ENCODE results near the gene CRY1.

CRY1 gene

GRCh38 chr12:106982229-106982628, 111.1 kb downstream of the CRY1 start:
- H3K36me3 ChIP-seq (ENCODE audit: low read length): peaks cover 5% of the 10 kb centered on the region; the same call in 1 of the 2 replicates
- H3K9ac ChIP-seq (ENCODE audit: low read length): no peak overlapping the region
- H3F3A ChIP-seq (ENCODE audit: insufficient read depth): no peaks in the 10 kb centered on the region
- H4K20me1 ChIP-seq (ENCODE audit: low read depth, low read length): no peaks in the 10 kb centered on the region
- H3K27ac ChIP-seq (ENCODE audit: low read depth, low read length): no peak overlapping the region
- no peaks in the 10 kb centered on the region for H3K27me3 ChIP-seq (ENCODE audit: low read length)
- H3K9me3 ChIP-seq (ENCODE audit: insufficient read depth, low read length): no peaks in the 10 kb centered on the region
- TF ChIP-seq CTCF (IDR thresholded peaks at IDR 0.05; ENCODE audit: insufficient read depth, low read length, poor library complexity, severe bottlenecking): no peak
- TF ChIP-seq EZH2phosphoT487 (conservative IDR thresholded peaks at IDR 0.05; ENCODE audit: low read length): no peak
- H3K9me2 ChIP-seq (replicated peaks; ENCODE audit: insufficient read depth, low read length): no peaks in the 10 kb centered on the region
- H3K79me2 ChIP-seq (ENCODE audit: insufficient read depth, low read length): no peaks in the 10 kb centered on the region
- H2AFZ ChIP-seq (ENCODE audit: low read depth, low read length, severe bottlenecking): no peak overlapping the region
- no peak overlapping the region for H3K4me3 ChIP-seq (ENCODE audit: insufficient read depth, low read length, poor library complexity, severe bottlenecking)
- no peak overlapping the region for H3K4me2 ChIP-seq (ENCODE audit: low read depth, low read length, poor library complexity, severe bottlenecking)

GRCh38 chr12:106981788-106982187, 111.6 kb downstream of the CRY1 start:
- Histone ChIP-seq H3K9me2 (replicated peaks; ENCODE audit: insufficient read depth, low read length) (no peaks in the 10 kb centered on the region), H3F3A (ENCODE audit: insufficient read depth) (no peaks in the 10 kb centered on the region), H4K20me1 (ENCODE audit: low read depth, low read length) (no peaks in the 10 kb centered on the region), H3K9me3 (ENCODE audit: insufficient read depth, low read length) (no peaks in the 10 kb centered on the region), H3K27ac (ENCODE audit: low read depth, low read length) (no peak overlapping the region), H3K36me3 (ENCODE audit: low read length) (peaks cover 5% of the 10 kb centered on the region; the same call in 1 of the 2 replicates), H3K4me3 (ENCODE audit: insufficient read depth, low read length, poor library complexity, severe bottlenecking) (no peak overlapping the region), H3K4me2 (ENCODE audit: low read depth, low read length, poor library complexity, severe bottlenecking) (no peak overlapping the region), H3K27me3 (ENCODE audit: low read length) (no peaks in the 10 kb centered on the region), H3K9ac (ENCODE audit: low read length) (no peak overlapping the region), H2AFZ (ENCODE audit: low read depth, low read length, severe bottlenecking) (no peak overlapping the region), H3K79me2 (ENCODE audit: insufficient read depth, low read length) (no peaks in the 10 kb centered on the region)
- TF ChIP-seq EZH2phosphoT487 (conservative IDR thresholded peaks at IDR 0.05; ENCODE audit: low read length) (no peak), CTCF (IDR thresholded peaks at IDR 0.05; ENCODE audit: insufficient read depth, low read length, poor library complexity, severe bottlenecking) (no peak)

GRCh38 chr12:106980944-106981343, 112.4 kb downstream of the CRY1 start:
- Histone ChIP-seq H3K9me3 (ENCODE audit: insufficient read depth, low read length) (no peaks in the 10 kb centered on the region), H3K79me2 (ENCODE audit: insufficient read depth, low read length) (no peaks in the 10 kb centered on the region), H3K9me2 (replicated peaks; ENCODE audit: insufficient read depth, low read length) (no peaks in the 10 kb centered on the region), H2AFZ (ENCODE audit: low read depth, low read length, severe bottlenecking) (no peak overlapping the region), H4K20me1 (ENCODE audit: low read depth, low read length) (no peaks in the 10 kb centered on the region), H3K27me3 (ENCODE audit: low read length) (no peaks in the 10 kb centered on the region), H3K27ac (ENCODE audit: low read depth, low read length) (no peak overlapping the region), H3F3A (ENCODE audit: insufficient read depth) (no peaks in the 10 kb centered on the region), H3K9ac (ENCODE audit: low read length) (no peak overlapping the region), H3K4me2 (ENCODE audit: low read depth, low read length, poor library complexity, severe bottlenecking) (no peak overlapping the region), H3K36me3 (ENCODE audit: low read length) (peaks cover 5% of the 10 kb centered on the region; the same call in 1 of the 2 replicates), H3K4me3 (ENCODE audit: insufficient read depth, low read length, poor library complexity, severe bottlenecking) (no peak overlapping the region)
- TF ChIP-seq EZH2phosphoT487 (conservative IDR thresholded peaks at IDR 0.05; ENCODE audit: low read length): no peak
- TF ChIP-seq CTCF (IDR thresholded peaks at IDR 0.05; ENCODE audit: insufficient read depth, low read length, poor library complexity, severe bottlenecking): no peak

Data from SU-DHL-6 (cell line).